HepG2 (cell line): ENCODE measurements around the gene PFDN1.

Experiments
- SETDB1 ChIP-seq: sonication (generic); formaldehyde crosslinking; IDR thresholded peaks from 2 replicates; pipeline ENCODE4 v1.5.1; 2020; ENCODE audit warnings: missing genetic modification reagents, mild to moderate bottlenecking, borderline replicate concordance
- ZHX1 ChIP-seq: sonication (generic); formaldehyde crosslinking; IDR thresholded peaks from 2 replicates; pipeline ENCODE4 v1.8.1; 2022; ENCODE audit warnings: low read depth, mild to moderate bottlenecking, missing genetic modification reagents

GRCh38 chr5:140286424-140286823 lies 16.5 kb downstream of the PFDN1 start:
- no peak for TF ChIP-seq SETDB1 (CRISPR knock-in tag)
- no peak for TF ChIP-seq ZHX1 (CRISPR knock-in tag)
